Cardiac fibroblast (primary cell): Measurements from ENCODE around the gene MYO5B.

ENCODE experiments used
- DNase-seq, 2 donors: peaks; one replicate each; pipeline versions ENCODE4 v3.0.0 to v3.0.0-alpha.2; 2010; ENCODE audit warnings: low read depth in 2 of 2
- H3K4me3 ChIP-seq, 2 donors: replicated peaks in 1 of 2; 1 replicate in 1 of 2; 2 replicates in 1 of 2; pipeline ENCODE4 v1.5.1; 2011; ENCODE audit warnings: low read depth in 2 of 2, low read length in 2 of 2, mild to moderate bottlenecking in 2 of 2, moderate library complexity in 1 of 2
- CTCF ChIP-seq: IDR thresholded peaks from one replicate; pipeline ENCODE4 v1.5.1; 2011; ENCODE audit warnings: low read depth, mild to moderate bottlenecking, low read length, inconsistent platforms

MYO5B gene

GRCh38 chr18:49853011-49853410 is 341.9 kb downstream of the MYO5B start:
- no peak overlapping the region for H3K4me3 ChIP-seq
- no peak for TF ChIP-seq CTCF
- no peak for DNase-seq

GRCh38 chr18:49851624-49852023 is 343.3 kb downstream of the MYO5B start:
- no peak for DNase-seq
- no peak for TF ChIP-seq CTCF
- no peak overlapping the region for H3K4me3 ChIP-seq

- no peak for TF ChIP-seq CTCF
- H3K4me3 ChIP-seq = no peak overlapping the region
- DNase-seq = no peak
Observed at GRCh38 chr18:49850636-49851035, 344.3 kb downstream of the MYO5B start.

GRCh38 chr18:49849331-49850217 is 345.4 kb downstream of the MYO5B start:
- no peak for TF ChIP-seq CTCF
- no peak overlapping the region for H3K4me3 ChIP-seq
- peak; percentile 89 to 95 for DNase-seq

GRCh38 chr18:49848115-49848514 is 346.8 kb downstream of the MYO5B start:
- H3K4me3 ChIP-seq = no peak overlapping the region
- no peak for TF ChIP-seq CTCF
- no peak for DNase-seq

GRCh38 chr18:49847524-49847923 is 347.4 kb downstream of the MYO5B start:
- no peak for TF ChIP-seq CTCF
- DNase-seq = no peak
- H3K4me3 ChIP-seq = no peak overlapping the region
